Measurements from ENCODE around the gene LSM6.
A peak's percentile ranks its signal among the peaks of the same experiment; 100 is the strongest.

Gene LSM6

DNA sequence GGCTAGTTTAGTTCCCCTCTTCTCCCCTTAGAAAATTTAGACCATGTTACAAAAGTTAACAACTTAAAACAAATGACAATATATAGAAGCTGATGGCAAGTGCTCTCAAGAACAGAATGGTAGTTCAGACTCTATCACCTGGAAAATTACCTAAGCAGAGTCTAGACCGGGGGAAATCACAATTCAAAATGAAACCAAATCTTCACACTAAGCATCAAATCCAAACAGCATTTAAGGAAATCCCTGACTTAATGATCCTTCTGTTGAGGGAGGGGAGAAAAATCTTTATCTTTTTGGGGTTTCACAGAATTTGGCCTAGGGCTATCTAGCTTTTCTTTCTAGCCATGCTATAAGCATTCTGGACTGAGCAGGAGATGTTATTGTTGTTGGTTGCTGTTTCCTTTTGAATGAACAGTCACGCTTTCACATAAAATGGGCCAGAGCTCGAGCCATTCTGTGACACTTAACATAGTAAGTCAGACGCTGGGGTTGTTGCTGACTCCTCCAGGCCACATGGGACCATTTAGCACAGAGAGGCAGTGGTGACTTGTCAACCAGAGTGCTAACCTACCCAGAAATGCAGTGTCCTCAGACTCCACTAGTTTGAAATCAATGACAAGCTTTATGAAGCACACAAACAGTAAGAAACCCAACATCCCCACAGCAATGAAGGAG, 16.0 kb upstream of the LSM6 start:
- Mint-ChIP-seq H3K4me1 (no peaks in the 10 kb centered on the region), H3K36me3 (ENCODE audit: low read depth) (no peaks in the 10 kb centered on the region), H3K9me3 (peaks cover 26% of the 10 kb centered on the region), H3K27me3 (ENCODE audit: low read depth, poor library complexity) (peaks cover 3% of the 10 kb centered on the region), H3K4me3 (no peak overlapping the region), H3K27ac (peak overlapping the region; percentile 39)
- DNase-seq, result no peak
- TF ChIP-seq, protein P1, sequence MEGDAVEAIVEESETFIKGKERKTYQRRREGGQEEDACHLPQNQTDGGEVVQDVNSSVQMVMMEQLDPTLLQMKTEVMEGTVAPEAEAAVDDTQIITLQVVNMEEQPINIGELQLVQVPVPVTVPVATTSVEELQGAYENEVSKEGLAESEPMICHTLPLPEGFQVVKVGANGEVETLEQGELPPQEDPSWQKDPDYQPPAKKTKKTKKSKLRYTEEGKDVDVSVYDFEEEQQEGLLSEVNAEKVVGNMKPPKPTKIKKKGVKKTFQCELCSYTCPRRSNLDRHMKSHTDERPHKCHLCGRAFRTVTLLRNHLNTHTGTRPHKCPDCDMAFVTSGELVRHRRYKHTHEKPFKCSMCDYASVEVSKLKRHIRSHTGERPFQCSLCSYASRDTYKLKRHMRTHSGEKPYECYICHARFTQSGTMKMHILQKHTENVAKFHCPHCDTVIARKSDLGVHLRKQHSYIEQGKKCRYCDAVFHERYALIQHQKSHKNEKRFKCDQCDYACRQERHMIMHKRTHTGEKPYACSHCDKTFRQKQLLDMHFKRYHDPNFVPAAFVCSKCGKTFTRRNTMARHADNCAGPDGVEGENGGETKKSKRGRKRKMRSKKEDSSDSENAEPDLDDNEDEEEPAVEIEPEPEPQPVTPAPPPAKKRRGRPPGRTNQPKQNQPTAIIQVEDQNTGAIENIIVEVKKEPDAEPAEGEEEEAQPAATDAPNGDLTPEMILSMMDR (IDR thresholded peaks at IDR 0.05), result no peak

DNA sequence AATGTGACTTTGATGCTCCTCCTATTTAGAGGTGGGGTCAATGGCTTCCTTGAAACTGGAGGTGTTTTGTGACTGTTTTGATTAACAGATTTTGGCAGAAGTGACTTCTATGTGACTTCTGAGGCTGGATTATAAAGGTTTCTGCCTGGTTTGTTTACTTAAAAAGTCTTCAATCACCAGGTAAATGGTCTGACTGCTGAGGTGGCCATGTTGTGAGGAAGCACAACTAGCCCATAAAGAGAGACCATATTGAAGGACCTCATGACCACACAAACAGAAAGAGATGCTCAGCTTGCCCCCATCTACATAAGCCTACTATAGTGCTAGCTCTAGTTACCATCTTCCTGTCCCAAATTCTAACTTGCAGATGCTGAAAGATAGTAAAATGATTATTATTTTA, 14.3 kb upstream of the LSM6 start:
- TF ChIP-seq, protein P1 (IDR thresholded peaks at IDR 0.05), result no peak
- DNase-seq, result no peak
- Mint-ChIP-seq H3K36me3 (ENCODE audit: low read depth) (no peaks in the 10 kb centered on the region), H3K9me3 (peaks cover 26% of the 10 kb centered on the region), H3K27ac (no peak overlapping the region), H3K27me3 (ENCODE audit: low read depth, poor library complexity) (peaks cover 3% of the 10 kb centered on the region), H3K4me3 (no peak overlapping the region), H3K4me1 (no peaks in the 10 kb centered on the region)

DNA sequence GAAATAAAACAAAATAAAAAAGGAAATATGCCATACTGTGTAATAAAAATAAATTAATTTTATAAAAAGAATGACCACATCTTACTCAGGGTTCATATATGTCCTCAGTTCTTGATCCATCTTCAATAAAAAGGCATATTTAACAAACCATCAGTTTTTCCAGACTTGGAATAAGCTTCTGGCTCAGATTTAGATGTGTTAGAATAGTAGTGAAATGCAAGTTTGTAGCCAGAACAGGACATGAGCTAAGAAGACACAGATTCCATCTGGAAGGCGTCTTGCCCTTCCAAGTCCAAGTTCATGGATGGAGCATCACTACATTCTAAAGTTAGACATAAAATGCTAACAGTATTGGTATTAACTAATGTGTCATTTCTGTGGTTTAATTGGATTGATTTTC, 10.3 kb upstream of the LSM6 start:
- Mint-ChIP-seq H3K27me3 (ENCODE audit: low read depth, poor library complexity) (peaks cover 9% of the 10 kb centered on the region), H3K4me3 (no peak overlapping the region), H3K4me1 (no peaks in the 10 kb centered on the region), H3K27ac (no peak overlapping the region), H3K36me3 (ENCODE audit: low read depth) (no peaks in the 10 kb centered on the region), H3K9me3 (peaks cover 20% of the 10 kb centered on the region)
- TF ChIP-seq, protein P1 (IDR thresholded peaks at IDR 0.05), result no peak
- no peak for DNase-seq

DNA sequence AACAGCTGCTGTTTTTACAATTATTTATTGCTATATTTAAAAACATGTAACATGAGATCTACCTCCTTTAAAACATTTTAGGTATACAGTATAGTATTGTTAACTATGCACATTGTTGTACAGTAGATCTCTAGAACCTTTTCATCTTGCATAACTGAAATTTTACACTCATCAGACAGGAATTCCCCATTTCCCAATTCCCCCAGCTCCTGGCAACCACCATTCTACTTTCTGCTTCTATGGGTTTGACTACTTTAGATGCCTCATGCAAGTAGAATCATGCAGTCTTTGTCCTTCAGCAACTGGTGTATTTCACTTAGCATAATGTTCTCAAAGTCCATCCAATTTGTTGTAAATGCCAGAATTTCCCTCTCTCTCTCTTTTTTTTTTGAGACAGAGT, 9.7 kb upstream of the LSM6 start:
- Mint-ChIP-seq H3K4me3 (no peak overlapping the region), H3K36me3 (ENCODE audit: low read depth) (no peaks in the 10 kb centered on the region), H3K27ac (no peak overlapping the region), H3K27me3 (ENCODE audit: low read depth, poor library complexity) (peaks cover 9% of the 10 kb centered on the region), H3K9me3 (peaks cover 15% of the 10 kb centered on the region), H3K4me1 (no peaks in the 10 kb centered on the region)
- TF ChIP-seq, protein P1 (IDR thresholded peaks at IDR 0.05), result no peak
- DNase-seq, result no peak

DNA sequence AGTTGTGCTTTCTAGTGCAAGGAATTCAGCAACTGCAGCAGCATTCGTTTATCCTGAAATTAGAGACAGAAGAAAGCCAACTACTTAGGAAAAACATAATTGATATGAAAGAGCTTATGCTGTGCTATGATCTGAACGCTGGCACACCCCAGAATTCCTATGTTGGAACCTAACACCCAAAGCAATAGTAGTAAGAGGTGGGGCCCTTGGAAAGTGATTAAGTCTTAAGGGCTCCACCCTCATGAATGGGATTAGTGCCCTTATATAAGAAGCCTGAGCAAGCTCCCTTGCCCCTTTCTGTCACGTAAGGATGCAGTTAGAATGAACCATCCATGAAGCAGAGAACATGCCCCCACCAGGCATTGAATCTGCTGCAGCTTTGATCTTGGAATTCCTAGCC, 5.4 kb upstream of the LSM6 start:
- H3K36me3 Mint-ChIP-seq (ENCODE audit: low read depth), result no peaks in the 10 kb centered on the region
- H3K27me3 Mint-ChIP-seq (ENCODE audit: low read depth, poor library complexity), result peaks cover 15% of the 10 kb centered on the region
- H3K4me1 Mint-ChIP-seq, result no peaks in the 10 kb centered on the region
- DNase-seq, result no peak
- H3K9me3 Mint-ChIP-seq, result no peaks in the 10 kb centered on the region
- TF ChIP-seq, protein P1 (IDR thresholded peaks at IDR 0.05), result no peak
- no peak overlapping the region for H3K27ac Mint-ChIP-seq
- no peak overlapping the region for H3K4me3 Mint-ChIP-seq

DNA sequence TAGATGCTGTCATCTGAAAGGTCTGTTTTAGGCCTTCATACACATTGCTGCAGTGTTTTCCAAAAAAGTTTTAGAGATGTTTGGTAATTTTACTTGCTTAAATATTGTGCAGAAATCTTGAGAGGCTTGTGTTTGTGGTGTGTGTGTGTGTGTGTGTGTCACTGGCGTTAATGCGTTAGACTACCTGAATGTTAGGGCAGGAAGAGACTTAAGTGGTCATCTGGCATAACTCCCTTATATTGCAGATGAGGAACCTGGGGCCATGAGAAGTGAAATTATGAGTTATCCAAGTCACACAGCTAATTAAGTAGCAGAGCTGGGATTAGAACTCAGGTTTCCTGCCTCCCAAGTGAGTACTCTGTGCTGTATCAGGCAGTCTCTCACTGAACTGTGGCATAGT, 1.4 kb downstream of the LSM6 start:
- H3K4me1 Mint-ChIP-seq, result peaks cover 31% of the 10 kb centered on the region
- H3K27me3 Mint-ChIP-seq (ENCODE audit: low read depth, poor library complexity), result peaks cover 4% of the 10 kb centered on the region

More for the DNA sequence above, 1.4 kb downstream of the LSM6 start:
- DNase-seq, result no peak
- H3K36me3 Mint-ChIP-seq (ENCODE audit: low read depth), result no peaks in the 10 kb centered on the region
- H3K4me3 Mint-ChIP-seq, result peak overlapping the region; percentile 88
- H3K27ac Mint-ChIP-seq, result no peak overlapping the region
- TF ChIP-seq, protein P1 (IDR thresholded peaks at IDR 0.05), result no peak
- H3K9me3 Mint-ChIP-seq, result no peaks in the 10 kb centered on the region

Measured in nephron progenitor cell (in vitro differentiated cells).